ENCODE measurements around the gene LARP4.

Gene LARP4

GRCh38 chr12:50400638-50401499 lies at the start of gene LARP4:
TSS of gene LARP4 (plus strand) at chr12:50400885. CDS start at chr12:50401011, 126 bp downstream.
- TF ChIP-seq CTCF (IDR thresholded peaks at IDR 0.05) = no peak

- no peak for TF ChIP-seq CTCF (IDR thresholded peaks at IDR 0.05)
Observed at GRCh38 chr12:50351120-50352043, 49.3 kb upstream of the LARP4 start.

- no peak for TF ChIP-seq CTCF (IDR thresholded peaks at IDR 0.05)
Observed at GRCh38 chr12:50353404-50353803, 47.3 kb upstream of the LARP4 start.

GRCh38 chr12:50353869-50354593 lies 46.7 kb upstream of the LARP4 start:
- no peak for TF ChIP-seq CTCF (IDR thresholded peaks at IDR 0.05)

- no peak for TF ChIP-seq CTCF (IDR thresholded peaks at IDR 0.05)
Observed at GRCh38 chr12:50354908-50355307, 45.8 kb upstream of the LARP4 start.

- no peak for TF ChIP-seq CTCF (IDR thresholded peaks at IDR 0.05)
Observed at GRCh38 chr12:50355365-50355764, 45.3 kb upstream of the LARP4 start.

GRCh38 chr12:50362671-50363070 lies 38.0 kb upstream of the LARP4 start:
- TF ChIP-seq CTCF (IDR thresholded peaks at IDR 0.05) = no peak
